Measurements from ENCODE around the gene CHST15.

Gene CHST15

GRCh38 chr10:124027031-124027611 lies 66.3 kb downstream of the CHST15 start:
- DNase-seq, result no peak

- DNase-seq, result no peak
These were observed 66.8 kb downstream of the CHST15 start for GRCh38 chr10:124026589-124026939.

GRCh38 chr10:124025660-124026588 lies 67.5 kb downstream of the CHST15 start:
- no peak for DNase-seq

- no peak for DNase-seq
These were observed 68.2 kb downstream of the CHST15 start for GRCh38 chr10:124025152-124025551.

- no peak for DNase-seq
These were observed 71.3 kb downstream of the CHST15 start for GRCh38 chr10:124022066-124022465.

GRCh38 chr10:124020981-124021815 lies 72.2 kb downstream of the CHST15 start:
- no peak for DNase-seq

- DNase-seq, result no peak
These were observed 73.3 kb downstream of the CHST15 start for GRCh38 chr10:124019886-124020797.

- DNase-seq, result no peak
These were observed 74.4 kb downstream of the CHST15 start for GRCh38 chr10:124018886-124019525.

GRCh38 chr10:124017729-124018128 lies 75.7 kb downstream of the CHST15 start:
- no peak for DNase-seq

GRCh38 chr10:124016804-124017375 lies 76.5 kb downstream of the CHST15 start:
- DNase-seq, result no peak

- no peak for DNase-seq
These were observed 77.4 kb downstream of the CHST15 start for GRCh38 chr10:124015991-124016390.

GRCh38 chr10:124014416-124015154 lies 78.8 kb downstream of the CHST15 start:
- DNase-seq, result no peak

GRCh38 chr10:124013916-124014315 lies 79.5 kb downstream of the CHST15 start:
- DNase-seq, result no peak

- no peak for DNase-seq
These were observed 80.4 kb downstream of the CHST15 start for GRCh38 chr10:124012991-124013390.

- DNase-seq, result no peak
These were observed 80.8 kb downstream of the CHST15 start for GRCh38 chr10:124012583-124012982.

- no peak for DNase-seq
These were observed 81.3 kb downstream of the CHST15 start for GRCh38 chr10:124012066-124012465.

GRCh38 chr10:124011464-124011863 lies 81.9 kb downstream of the CHST15 start:
- no peak for DNase-seq

- no peak for DNase-seq
These were observed 82.8 kb downstream of the CHST15 start for GRCh38 chr10:124010563-124011131.

GRCh38 chr10:124010024-124010423 lies 83.4 kb downstream of the CHST15 start:
- DNase-seq, result no peak

GRCh38 chr10:124009231-124010015 lies 84.0 kb downstream of the CHST15 start:
- DNase-seq, result no peak

Data from CD4-positive, alpha-beta T cell treated with Interleukin-15 for 1 hour (primary cell).